Activated gamma-delta T cell treated with anti-CD3 and anti-CD28 coated beads, Interleukin-2, amount 50 U/mL, for 16 hours (primary cell): ENCODE results near the gene TLL1.

Source experiments
- DNase-seq: peaks from one replicate; pipeline ENCODE4 v3.0.0-alpha.2; 2020; ENCODE audit warnings: low read depth

Gene TLL1

GRCh38 chr4:165872461-165873297 is at the start of gene TLL1:
Gene TLL1 (plus strand): TSS chr4:165873237. CDS start chr4:165873905, 668 bp downstream.
- DNase-seq = no peak

- no peak for DNase-seq
Measured at GRCh38 chr4:165826166-165826565, 46.9 kb upstream of the TLL1 start.

- DNase-seq = no peak
Measured at GRCh38 chr4:165827018-165827417, 46.0 kb upstream of the TLL1 start.

GRCh38 chr4:165828928-165829327 is 44.1 kb upstream of the TLL1 start:
- DNase-seq = no peak

GRCh38 chr4:165834116-165834515 is 38.9 kb upstream of the TLL1 start:
- no peak for DNase-seq

DNA sequence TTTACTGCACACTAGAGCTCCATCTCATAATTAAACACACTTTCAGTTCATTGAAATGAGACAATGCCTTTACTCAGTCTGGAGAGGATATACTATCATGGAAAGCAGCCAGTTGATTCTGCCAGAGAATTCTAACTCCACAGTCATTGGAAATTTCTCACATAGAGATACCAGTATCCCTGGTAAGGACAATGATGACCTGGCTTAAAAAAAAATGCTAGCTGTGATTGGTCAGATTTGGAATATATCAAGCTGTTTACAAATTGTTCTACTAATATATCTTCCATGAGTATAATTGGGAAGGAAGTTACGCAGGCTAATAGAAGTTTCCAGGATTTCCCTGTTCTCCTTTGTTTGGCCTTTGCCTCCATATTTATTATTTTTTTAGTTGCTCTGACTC is 34.5 kb upstream of the TLL1 start:
- no peak for DNase-seq

DNA sequence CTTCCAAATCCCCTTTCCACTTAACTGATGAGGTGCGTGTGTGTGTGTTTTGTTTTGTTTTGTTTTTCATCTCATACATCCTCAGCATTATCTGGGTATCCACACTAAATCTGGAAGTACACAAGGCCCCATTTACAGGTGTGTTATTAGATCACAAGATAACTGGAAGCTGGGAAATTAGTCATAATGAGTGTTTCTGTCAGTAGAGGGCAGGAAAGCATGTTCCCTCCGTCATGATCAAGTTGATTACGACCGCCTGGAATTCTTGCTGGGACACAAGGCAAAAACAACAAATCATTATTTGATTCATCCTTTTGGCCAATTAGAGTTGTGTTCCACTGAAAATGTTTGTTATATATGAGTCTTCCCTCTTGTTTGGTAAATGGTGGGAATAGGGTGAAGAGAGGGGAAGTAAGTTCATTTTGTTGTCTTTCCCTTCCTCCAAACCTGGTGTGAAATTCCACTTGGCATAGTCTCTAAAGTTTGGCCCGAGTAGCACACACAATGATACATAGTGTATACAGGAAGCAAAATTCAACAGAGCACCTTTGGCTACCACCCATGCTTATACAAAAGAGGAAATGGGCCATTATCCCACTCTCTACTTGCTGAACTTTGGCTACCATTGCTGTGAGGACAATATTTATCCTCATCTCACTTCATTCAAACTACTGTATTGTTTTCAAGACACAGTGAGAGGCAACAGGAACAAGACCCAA is 33.3 kb upstream of the TLL1 start:
- DNase-seq = no peak

- no peak for DNase-seq
Measured at GRCh38 chr4:165842684-165843083, 30.4 kb upstream of the TLL1 start.

- DNase-seq = no peak
Measured at GRCh38 chr4:165844161-165844560, 28.9 kb upstream of the TLL1 start.

- DNase-seq = no peak
Measured at GRCh38 chr4:165851256-165851655, 21.8 kb upstream of the TLL1 start.

DNA sequence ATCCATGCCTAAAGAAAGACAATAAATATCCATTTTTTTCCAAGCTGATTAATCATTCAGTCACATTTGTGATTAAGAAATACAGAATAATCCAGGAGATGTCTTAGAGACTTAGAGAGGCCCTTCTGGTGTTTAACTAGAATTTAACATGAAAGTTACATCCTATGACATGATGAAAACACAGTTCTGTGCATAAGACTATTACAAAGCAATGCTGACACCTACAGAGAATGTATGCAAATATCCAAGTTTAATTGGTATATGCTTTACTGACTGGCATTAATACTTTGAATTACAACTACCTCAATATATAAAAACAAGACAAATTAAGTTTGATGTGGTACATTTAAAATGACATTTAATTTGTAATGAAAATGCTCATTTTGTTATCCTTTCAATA is 17.8 kb upstream of the TLL1 start:
- no peak for DNase-seq

DNA sequence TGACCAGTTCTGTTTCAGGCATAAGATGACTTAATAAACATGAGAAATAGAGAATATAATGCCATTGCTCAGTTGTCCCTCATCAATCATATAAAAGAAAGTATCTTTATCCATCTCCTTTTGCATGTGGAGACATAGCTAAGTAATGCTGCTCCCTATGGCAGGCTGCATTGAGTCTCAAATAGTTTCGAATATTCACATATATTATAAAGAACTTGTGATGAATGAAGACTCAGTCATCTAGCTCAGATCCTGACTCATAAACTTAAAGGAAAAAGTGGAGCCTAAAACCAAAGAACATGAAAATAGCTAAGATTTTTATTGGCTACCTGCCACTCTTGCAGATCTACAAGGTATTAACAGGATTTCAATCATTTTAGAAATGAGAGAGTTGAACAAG is 11.7 kb upstream of the TLL1 start:
- no peak for DNase-seq

DNA sequence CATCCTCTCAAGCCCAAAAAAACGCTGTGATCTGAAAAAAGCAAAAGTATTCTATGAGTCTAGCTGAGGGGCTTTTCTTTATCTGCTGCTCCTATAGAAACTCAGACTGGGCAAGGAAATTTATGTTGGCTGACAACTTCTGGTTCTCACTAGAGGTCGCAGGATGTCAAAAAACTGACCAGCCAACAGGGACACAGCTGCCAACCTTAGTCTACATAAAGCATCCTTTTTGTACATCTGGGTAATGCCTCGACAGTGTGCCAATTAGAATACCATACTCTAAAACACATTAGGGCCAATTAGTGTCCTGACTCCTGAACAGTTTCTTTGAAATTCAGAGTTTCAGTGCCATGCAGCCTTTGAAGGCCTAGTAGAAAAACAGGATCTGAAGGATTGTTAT is 8.8 kb upstream of the TLL1 start:
- no peak for DNase-seq

GRCh38 chr4:165866019-165866650 is 6.9 kb upstream of the TLL1 start:
- no peak for DNase-seq

DNA sequence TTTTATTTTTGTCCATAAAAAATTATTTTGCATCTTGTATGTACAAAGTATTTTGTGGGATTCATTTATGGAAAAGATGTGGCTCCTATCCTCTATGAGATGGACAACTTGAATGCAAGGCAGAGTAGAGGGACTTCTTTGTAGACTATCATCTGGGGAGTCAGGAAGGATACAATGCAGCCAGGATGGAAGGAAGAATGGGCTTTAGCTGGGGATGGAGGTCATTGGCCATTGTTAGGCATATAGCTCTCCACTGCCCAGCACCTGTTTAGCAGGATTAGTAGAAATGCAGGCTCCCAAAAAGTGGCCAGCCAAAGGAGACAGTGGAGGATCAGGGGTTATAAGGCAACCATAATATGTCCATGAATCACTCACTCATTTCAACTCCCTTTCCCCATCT is 5.1 kb upstream of the TLL1 start:
- no peak for DNase-seq

GRCh38 chr4:165873298-165874071 is 448 bp downstream of the TLL1 start:
- no peak for DNase-seq

DNA sequence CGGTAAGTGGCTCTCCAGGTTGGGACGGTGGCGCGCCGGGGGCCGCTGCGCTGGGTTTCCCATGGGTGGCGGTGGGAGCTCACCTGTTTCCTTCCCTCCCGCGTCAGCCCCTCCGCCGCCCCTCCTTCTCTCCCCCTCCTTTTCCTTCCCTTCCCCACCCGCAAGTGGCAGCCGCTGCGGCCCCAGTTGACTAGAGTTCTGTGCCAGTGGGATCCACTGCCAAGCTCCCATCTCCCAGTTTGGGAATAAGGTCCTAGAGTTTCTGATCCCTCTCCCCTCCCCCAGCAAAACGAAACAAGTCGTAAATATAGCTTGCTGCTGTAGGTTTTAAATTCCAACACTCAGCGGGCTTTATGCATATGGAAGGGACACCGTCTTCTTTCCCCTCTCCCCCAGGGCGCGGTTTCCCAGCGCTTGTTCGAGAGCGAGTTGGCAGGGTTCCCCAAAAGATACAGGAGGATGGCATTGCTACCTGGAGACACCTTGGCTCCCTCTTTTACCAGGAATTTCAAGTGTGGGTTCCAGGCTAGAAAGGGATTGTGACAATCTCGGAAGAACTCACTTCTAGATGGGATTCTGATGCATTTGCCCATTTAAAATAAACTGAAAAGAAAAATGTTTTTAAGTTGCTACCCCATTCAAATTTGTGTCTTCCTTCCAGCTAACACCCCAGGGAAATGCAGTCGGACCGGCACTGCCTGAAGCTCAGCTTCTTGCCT is 1.2 kb downstream of the TLL1 start:
- DNase-seq = no peak

DNA sequence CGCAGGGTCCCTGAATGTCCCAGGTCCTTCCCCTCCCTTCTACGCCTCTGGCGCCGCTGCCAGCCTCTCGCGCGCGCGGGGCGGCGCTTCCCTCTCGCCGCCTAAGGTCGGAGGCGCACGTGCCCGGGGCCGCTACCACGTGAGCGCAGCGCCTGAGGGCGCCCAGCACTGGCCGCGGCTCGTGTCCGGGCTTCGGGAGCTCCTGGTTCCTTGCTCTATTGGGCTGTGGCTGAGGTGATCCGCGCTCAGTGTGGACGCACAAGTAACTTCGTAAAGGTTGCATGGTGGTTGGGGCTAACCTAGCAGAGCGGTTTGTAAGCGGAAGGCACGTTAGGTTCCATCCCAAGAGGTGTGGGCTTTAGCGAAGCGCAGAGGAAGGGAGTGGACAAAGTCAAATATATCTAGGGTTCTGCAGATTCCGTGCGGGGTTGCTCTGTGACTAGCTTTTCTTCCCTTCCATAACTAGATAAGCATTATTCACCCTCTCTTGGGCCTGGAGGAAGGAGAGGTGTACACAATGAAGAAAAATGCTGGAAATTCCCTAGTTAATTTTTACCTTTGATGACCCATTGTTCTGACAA is 1.8 kb downstream of the TLL1 start:
- DNase-seq = no peak

DNA sequence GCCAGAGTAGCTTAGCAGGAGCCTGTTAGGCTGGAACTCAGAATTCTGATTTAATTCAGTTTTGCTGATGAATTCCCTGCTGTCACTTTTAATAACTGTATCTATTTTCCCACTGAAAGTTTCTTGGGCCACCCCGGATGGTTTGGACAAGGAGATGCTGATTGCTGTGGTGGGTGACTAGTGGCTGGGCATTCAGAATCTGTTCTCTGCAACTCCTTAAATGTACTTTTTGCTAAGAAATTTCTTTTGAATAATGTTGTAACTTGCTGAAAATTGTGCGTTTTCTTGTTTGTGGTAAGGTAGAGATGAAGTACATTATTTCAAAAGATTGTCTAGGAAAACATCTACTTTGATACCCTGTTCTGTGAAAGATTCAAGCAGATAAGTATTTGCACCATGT is 2.4 kb downstream of the TLL1 start:
- no peak for DNase-seq

GRCh38 chr4:165877286-165877685 is 4.2 kb downstream of the TLL1 start:
- DNase-seq = no peak

GRCh38 chr4:165879641-165880040 is 6.6 kb downstream of the TLL1 start:
- no peak for DNase-seq
